Upper lobe of left lung (tissue), 6 donors: Measurements from ENCODE around the gene GNAT3. TPM values are rescaled to one million over a fixed set of nuclear protein-coding genes. Genes with fewer than 3 reads are reported as not detected.

Experiments
- ATAC-seq, 2 donors: fragments of 200-7000 bp; cut with Tn5 transposase; one replicate each; pipeline ENCODE4 v1.9.1; 2022; ENCODE audit warnings: mild to moderate bottlenecking in 2 of 2, moderate library complexity in 2 of 2; ENCODE audit not compliant: low FRiP score in 2 of 2
- DNase-seq, 2 donors: peaks; one replicate each; pipeline ENCODE4 v3.0.0-alpha.2; 2019 to 2020
- H3K27ac ChIP-seq, 4 donors: fragments of 200-600 bp; sonication (generic); one replicate each; pipeline ENCODE4 v1.5.1; 2016 to 2019
- H3K27me3 ChIP-seq, 4 donors: fragments of 200-600 bp; sonication (generic); one replicate each; pipeline ENCODE4 v1.5.1; 2017 to 2019
- H3K36me3 ChIP-seq, 4 donors: fragments of 200-600 bp; sonication (generic); one replicate each; pipeline ENCODE4 v1.5.1; 2016 to 2019
- H3K4me1 ChIP-seq, 4 donors: fragments of 200-600 bp; sonication (generic); one replicate each; pipeline ENCODE4 v1.5.1; 2018 to 2019
- H3K4me3 ChIP-seq, 4 donors: fragments of 200-600 bp; sonication (generic); one replicate each; pipeline ENCODE4 v1.5.1; 2017 to 2019; ENCODE audit warnings: mild to moderate bottlenecking in 2 of 4, moderate library complexity in 1 of 4
- H3K9me3 ChIP-seq, 4 donors: fragments of 200-600 bp; sonication (generic); one replicate each; pipeline ENCODE4 v1.5.1; 2018 to 2019
- CTCF ChIP-seq, 6 experiments: fragments of 450-650 bp in 4 of 6; fragments of 200-600 bp in 2 of 6; sonication (generic) in 2 of 6; IDR thresholded peaks; one replicate each; pipeline ENCODE4 v1.5.1; 2016 to 2019; ENCODE audit warnings: antibody characterized with exemption in 6 of 6
- EP300 ChIP-seq, 4 donors: sonication (generic); formaldehyde crosslinking; IDR thresholded peaks; one replicate each; pipeline ENCODE4 v1.5.1; 2017; ENCODE audit warnings: antibody characterized with exemption in 4 of 4, control low read depth in 2 of 4
- POLR2A ChIP-seq, 4 donors: fragments of 450-650 bp; IDR thresholded peaks; one replicate each; pipeline ENCODE4 v1.5.1; 2016 to 2017; ENCODE audit warnings: antibody characterized with exemption in 4 of 4, mild to moderate bottlenecking in 2 of 4
- POLR2AphosphoS5 ChIP-seq, 2 donors: sonication (generic); formaldehyde crosslinking; IDR thresholded peaks; one replicate each; pipeline ENCODE4 v1.5.1; 2017; ENCODE audit warnings: antibody characterized with exemption in 2 of 2
- WGBS, 2 donors: methylation state at CpG; one replicate each; pipeline ENCODE4 v1.1.5; 2017 to 2018; 5-methylcytosine and 5-hydroxymethylcytosine counted together
- total RNA-seq, 6 donors: library from RNA; depleted of rRNA in 4 of 6; stranded (reverse); fragments of >200 nt in 4 of 6; gene quantifications; one replicate each; pipeline versions ENCODE4 v1.1.0 to v1.2.1, GENCODE V29; 2016 to 2021
- donor health status: DM: no; HTN: no; CAD: no; lungs with moderate emphysema.
- donor health status: DM: no; HTN: yes; CAD: no; lungs with severe emphysema.

GNAT3 gene
- total RNA-seq, 6 donors from 2014 or later, result not detected

- ATAC-seq (peak in 1 of 2 donors; percentile 56), DNase-seq (no peak)
- TF ChIP-seq POLR2AphosphoS5 (IDR thresholded peaks at IDR 0.05) (no peak), POLR2A (IDR thresholded peaks at IDR 0.05) (no peak), CTCF (IDR thresholded peaks at IDR 0.05) (no peak), EP300 (IDR thresholded peaks at IDR 0.05) (no peak)
- H3K9me3 ChIP-seq, result no peaks in the 10 kb centered on the region
- H3K27ac ChIP-seq, result no peak overlapping the region
- no peaks in the 10 kb centered on the region for H3K4me1 ChIP-seq
- WGBS, 2 donors, result 66 to 93% methylated on average over 3 of the region's 3 CpGs
- H3K27me3 ChIP-seq, result no peaks in the 10 kb centered on the region
- H3K4me3 ChIP-seq, result no peak overlapping the region
- no peaks in the 10 kb centered on the region for H3K36me3 ChIP-seq
Observed at GRCh38 chr7:80443325-80443724, 68.5 kb downstream of the GNAT3 start.

GRCh38 chr7:80440883-80441282 is 71.0 kb downstream of the GNAT3 start:
- H3K36me3 ChIP-seq, result no peaks in the 10 kb centered on the region
- TF ChIP-seq POLR2A (IDR thresholded peaks at IDR 0.05) (no peak), POLR2AphosphoS5 (IDR thresholded peaks at IDR 0.05) (no peak), CTCF (IDR thresholded peaks at IDR 0.05) (no peak), EP300 (IDR thresholded peaks at IDR 0.05) (no peak)
- ATAC-seq (peak in 1 of 2 donors; percentile 7), DNase-seq (no peak)
- no peaks in the 10 kb centered on the region for H3K4me1 ChIP-seq
- no peak overlapping the region for H3K27ac ChIP-seq
- no peaks in the 10 kb centered on the region for H3K27me3 ChIP-seq
- WGBS, 2 donors, result 46 to 47% methylated on average over 2 of the region's 2 CpGs
- H3K4me3 ChIP-seq, result no peak overlapping the region
- H3K9me3 ChIP-seq, result no peaks in the 10 kb centered on the region

GRCh38 chr7:80439894-80440821 is 71.7 kb downstream of the GNAT3 start:
- no peaks in the 10 kb centered on the region for H3K4me1 ChIP-seq
- WGBS, 2 donors, result 44 to 57% methylated on average over 4 of the region's 4 CpGs
- no peak overlapping the region for H3K27ac ChIP-seq
- H3K4me3 ChIP-seq, result no peak overlapping the region
- no peaks in the 10 kb centered on the region for H3K36me3 ChIP-seq
- no peaks in the 10 kb centered on the region for H3K27me3 ChIP-seq
- peak in 1 of 2 donors; percentile 84 for ATAC-seq
- no peak for DNase-seq
- TF ChIP-seq POLR2A (IDR thresholded peaks at IDR 0.05) (no peak), EP300 (IDR thresholded peaks at IDR 0.05) (no peak), CTCF (IDR thresholded peaks at IDR 0.05) (no peak), POLR2AphosphoS5 (IDR thresholded peaks at IDR 0.05) (no peak)
- H3K9me3 ChIP-seq, result no peaks in the 10 kb centered on the region

- no peaks in the 10 kb centered on the region for H3K4me1 ChIP-seq
- no peak for TF ChIP-seq POLR2AphosphoS5 (IDR thresholded peaks at IDR 0.05)
- TF ChIP-seq EP300 (IDR thresholded peaks at IDR 0.05), result no peak
- TF ChIP-seq CTCF (IDR thresholded peaks at IDR 0.05), result no peak
- DNase-seq (no peak), ATAC-seq (no peak)
- no peaks in the 10 kb centered on the region for H3K36me3 ChIP-seq
- no peaks in the 10 kb centered on the region for H3K27me3 ChIP-seq
- WGBS, 2 donors, result 48 to 73% methylated on average over 2 of the region's 2 CpGs
- no peak overlapping the region for H3K27ac ChIP-seq
- no peak overlapping the region for H3K4me3 ChIP-seq
- no peaks in the 10 kb centered on the region for H3K9me3 ChIP-seq
Observed at GRCh38 chr7:80435521-80435920, 76.3 kb downstream of the GNAT3 start.

GRCh38 chr7:80434047-80434446 is 77.8 kb downstream of the GNAT3 start:
- Histone ChIP-seq H3K36me3 (no peaks in the 10 kb centered on the region), H3K4me1 (no peaks in the 10 kb centered on the region), H3K9me3 (no peaks in the 10 kb centered on the region), H3K27me3 (no peaks in the 10 kb centered on the region), H3K4me3 (no peak overlapping the region), H3K27ac (no peak overlapping the region)
- no peak for DNase-seq
- WGBS, 2 donors, result 94 to 95% methylated on average over 4 to 5 of the region's 5 CpGs
- no peak for ATAC-seq
- no peak for TF ChIP-seq POLR2AphosphoS5 (IDR thresholded peaks at IDR 0.05)
- no peak for TF ChIP-seq POLR2A (IDR thresholded peaks at IDR 0.05)
- TF ChIP-seq CTCF (IDR thresholded peaks at IDR 0.05), result no peak
- no peak for TF ChIP-seq EP300 (IDR thresholded peaks at IDR 0.05)
